HG03097 (cell line): ENCODE data around the gene KLC3.
"Not testable (repeated sequence)": the region's sequence is repeated elsewhere in the genome, so short reads cannot be mapped to it uniquely, and the experiment has no call there.

Experiments used
- ATAC-seq: cut with Tn5 transposase; IDR thresholded peaks from one replicate; pipeline ENCODE4 v1.9.1; 2021; ENCODE audit not compliant: unreplicated experiment, low FRiP score

KLC3 gene

DNA sequence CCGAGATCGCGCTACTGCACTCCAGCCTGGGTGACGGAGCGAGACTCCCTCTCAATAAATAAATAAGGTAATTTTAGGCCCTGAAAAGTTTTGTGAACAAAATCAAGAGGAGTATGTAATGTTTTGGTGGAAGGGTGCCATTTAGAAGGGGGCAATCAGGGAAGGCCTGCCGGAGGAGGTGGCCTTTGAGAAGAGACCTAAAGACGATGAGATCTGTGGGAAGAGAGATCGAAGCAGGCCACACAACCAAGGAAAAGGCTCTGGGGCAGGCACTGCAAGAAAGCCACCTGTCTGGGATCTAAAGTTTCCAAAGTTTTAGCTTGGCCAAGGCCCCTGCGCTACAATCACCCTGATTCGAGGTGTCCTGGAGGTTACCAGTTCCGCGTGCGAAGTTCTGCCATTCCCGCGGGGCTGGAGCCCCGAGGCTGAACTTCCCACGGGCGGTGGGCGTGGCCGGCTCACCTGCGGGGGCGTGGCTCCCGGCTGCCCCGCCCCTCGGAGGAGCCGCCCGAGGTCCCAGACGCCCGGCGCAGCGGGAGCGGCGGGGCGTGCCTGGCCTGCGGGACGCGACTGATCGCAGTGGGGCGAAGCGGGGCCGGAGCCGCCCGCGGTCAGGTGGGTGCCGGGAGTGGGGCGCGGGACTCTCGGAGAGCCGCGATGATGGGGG is at the start of gene KLC3:
KLC3 (plus strand) TSS at position 519 of the 667 bp plus-strand sequence. CDS start 4,792 bp downstream, outside the sequence.
- no peak for ATAC-seq

DNA sequence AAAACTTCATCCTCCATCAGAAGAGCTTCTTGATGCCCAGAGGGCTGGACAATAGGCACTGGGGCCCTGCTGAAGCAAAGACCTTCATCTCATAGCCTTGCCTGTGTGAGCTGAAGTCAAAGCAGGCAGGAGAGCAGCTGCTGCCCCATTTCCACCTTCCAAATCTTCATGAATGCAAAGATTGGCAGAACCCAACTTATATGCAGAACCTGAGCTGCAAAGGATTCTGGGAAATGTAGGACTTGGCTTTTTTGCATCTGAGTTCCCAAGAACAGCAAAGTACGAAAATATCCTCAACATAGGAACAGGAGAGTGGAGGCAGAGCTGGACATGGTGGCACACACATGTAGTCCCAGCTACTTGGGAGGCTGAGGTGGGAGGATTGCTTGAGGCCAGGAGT is 48.7 kb upstream of the KLC3 start:
- no peak for ATAC-seq

- no peak for ATAC-seq
Observed at GRCh38 chr19:45293682-45294081, 46.9 kb upstream of the KLC3 start.

DNA sequence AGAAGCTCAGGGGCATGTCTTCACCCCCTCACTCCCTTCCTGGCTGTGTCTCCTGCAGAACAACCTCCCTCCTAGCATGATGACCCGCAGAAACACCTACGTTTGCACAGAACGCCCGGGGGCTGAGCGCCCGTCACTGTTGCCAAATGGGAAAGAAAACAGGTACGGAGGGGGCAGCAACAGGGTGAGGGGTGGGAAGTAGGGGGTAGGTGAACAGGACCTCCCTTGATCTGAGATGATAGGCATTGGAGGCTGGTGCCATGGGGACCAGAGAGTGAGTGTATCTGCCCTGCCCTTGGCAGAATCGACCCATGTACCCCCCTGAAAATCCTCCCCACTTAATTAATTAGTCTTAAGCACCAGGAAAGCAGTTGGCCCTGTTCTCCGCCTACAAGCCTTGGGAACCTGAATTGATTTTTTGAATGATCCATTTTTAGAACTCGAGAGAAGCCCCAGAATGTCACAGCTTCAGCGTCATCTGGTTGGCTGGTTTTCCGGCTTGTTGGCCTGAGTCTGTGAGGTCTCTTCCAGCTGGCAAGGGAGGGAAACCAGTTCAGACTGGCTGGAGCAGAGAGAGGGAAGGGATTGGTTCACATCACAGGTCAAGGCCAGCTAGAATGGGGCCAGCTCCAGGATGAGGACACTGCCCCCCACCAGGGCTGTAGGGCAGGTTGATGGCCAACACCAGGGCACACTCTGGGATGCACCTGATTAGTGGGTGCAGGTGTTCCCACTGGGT is 46.1 kb upstream of the KLC3 start:
- no peak for ATAC-seq

GRCh38 chr19:45295873-45296272 is 44.7 kb upstream of the KLC3 start:
- ATAC-seq, result no peak

- ATAC-seq, result no peak
Observed at GRCh38 chr19:45296355-45296754, 44.2 kb upstream of the KLC3 start.

- no peak for ATAC-seq
Observed at GRCh38 chr19:45297674-45298073, 42.9 kb upstream of the KLC3 start.

GRCh38 chr19:45298264-45298663 is 42.3 kb upstream of the KLC3 start:
- ATAC-seq, result no peak

GRCh38 chr19:45299719-45300118 is 40.8 kb upstream of the KLC3 start:
- no peak for ATAC-seq

- no peak for ATAC-seq
Observed at GRCh38 chr19:45302416-45302815, 38.1 kb upstream of the KLC3 start.

GRCh38 chr19:45303269-45304060 is 37.1 kb upstream of the KLC3 start:
- ATAC-seq, result no peak

DNA sequence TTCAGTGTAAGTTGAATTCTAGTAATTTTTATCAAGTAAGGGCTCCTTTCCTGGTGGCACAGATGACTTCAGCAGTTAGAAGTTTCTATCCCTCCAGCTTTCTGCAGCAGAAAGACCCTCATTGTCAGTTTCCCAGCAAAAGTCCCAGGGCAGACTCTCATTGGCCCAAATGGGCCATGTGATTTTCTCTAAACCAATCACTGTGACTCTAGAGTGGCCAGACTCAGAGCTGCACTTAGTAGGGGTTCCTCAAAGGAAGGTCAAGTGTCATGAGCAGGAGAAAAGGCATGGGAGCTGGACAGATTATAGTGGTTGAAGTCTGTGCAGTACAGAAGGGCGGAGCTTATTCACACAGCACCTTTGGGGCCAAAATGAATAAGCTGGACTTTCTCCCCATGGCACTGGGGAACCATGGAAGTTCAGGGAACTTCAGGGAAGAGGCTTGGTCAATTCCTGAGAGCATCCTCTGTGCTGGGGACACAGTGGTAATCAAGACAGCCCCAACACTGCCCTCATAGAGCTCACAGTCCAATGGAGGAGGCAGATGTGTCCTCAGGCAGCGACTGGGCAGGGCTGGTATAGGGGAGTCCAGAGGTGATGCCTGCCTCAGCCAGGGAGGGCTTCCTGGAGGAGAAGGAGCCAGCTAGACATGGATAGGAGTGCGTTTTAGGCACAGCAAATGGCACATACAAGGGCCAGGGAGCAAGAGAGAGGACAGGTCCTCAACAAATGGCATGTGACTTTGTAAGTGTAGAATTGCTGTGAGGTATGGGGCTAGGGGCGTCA is 36.2 kb upstream of the KLC3 start:
- ATAC-seq, result no peak

DNA sequence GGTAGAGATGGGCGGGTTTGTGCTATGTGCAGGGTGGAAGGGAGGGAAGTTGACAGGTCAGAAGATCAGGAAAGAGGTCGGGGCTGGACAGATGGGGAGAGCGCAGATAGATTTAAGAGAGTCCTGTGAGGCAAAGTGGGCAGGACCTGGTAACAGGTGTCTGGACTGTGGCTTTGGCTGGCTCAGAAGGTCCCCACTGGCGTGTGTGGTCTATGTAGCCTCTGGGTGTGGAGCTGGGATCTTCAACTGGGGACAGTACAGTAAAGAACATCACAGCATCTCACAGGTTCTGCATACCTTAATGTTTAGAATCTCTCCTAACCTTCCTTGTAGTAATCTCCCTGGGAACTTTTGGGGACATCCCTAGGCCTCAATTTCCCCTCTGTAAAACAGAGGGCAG is 35.5 kb upstream of the KLC3 start:
- ATAC-seq, result no peak

DNA sequence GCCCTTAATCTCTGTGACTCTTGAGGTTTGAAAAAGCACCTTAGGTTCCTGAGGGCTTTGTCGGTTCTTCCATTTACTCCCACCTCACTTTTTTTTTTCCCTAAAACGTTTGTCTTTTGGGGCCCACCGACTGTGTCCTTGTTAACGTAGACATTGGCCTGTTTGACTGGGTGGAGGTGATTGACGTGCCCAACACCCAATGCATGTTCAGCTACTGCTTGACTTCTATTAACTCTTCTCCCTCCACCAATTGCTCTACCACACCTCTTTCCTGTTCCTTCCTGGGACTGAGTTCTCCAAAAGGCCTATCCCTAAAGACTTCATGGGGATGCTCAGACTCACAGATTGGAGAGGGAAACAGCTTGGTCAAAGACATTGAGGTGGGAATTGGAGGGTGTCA is 35.1 kb upstream of the KLC3 start:
- no peak for ATAC-seq

DNA sequence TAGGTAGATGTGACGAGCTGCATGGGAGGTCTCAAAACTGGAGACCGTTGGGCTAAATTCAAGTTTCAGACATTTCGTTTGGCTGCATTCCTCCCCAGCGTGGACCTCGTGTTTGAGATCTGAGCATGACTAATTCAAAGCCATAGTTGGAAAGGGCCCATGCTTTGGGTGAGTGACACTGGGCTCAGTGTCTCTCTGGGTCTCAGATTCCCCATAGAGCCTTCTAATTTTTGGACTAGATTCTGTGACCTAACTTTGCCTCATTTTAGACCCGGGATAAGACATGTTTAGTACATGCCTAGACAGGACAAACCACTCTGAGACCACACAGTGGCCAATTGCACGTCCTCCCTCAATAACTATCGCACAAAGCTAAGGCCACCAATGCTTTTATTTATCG is 34.5 kb upstream of the KLC3 start:
- no peak for ATAC-seq

GRCh38 chr19:45306518-45307027 is 34.0 kb upstream of the KLC3 start:
- ATAC-seq, result no peak

- ATAC-seq, result no peak
Observed at GRCh38 chr19:45307361-45307760, 33.2 kb upstream of the KLC3 start.

DNA sequence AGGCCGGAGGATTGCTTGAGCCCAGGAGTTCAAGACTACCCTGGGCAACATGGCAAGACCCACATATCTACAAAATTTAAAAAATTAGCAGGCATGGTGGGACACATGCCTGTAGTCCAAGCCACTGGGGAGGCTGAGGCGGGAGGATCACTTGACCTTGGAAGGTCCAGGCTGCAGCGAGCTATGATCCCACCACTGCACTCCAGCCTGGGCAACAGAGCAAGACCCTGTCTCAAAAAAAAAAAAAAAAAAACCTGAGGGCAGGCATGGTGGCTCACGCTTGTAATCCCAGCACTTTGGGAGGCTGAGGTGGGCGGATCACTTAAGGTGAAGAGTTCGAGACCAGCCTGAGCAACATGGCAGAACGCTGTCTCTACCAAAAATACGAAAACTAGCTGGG is 31.2 kb upstream of the KLC3 start:
- ATAC-seq, result not testable (repeated sequence)

DNA sequence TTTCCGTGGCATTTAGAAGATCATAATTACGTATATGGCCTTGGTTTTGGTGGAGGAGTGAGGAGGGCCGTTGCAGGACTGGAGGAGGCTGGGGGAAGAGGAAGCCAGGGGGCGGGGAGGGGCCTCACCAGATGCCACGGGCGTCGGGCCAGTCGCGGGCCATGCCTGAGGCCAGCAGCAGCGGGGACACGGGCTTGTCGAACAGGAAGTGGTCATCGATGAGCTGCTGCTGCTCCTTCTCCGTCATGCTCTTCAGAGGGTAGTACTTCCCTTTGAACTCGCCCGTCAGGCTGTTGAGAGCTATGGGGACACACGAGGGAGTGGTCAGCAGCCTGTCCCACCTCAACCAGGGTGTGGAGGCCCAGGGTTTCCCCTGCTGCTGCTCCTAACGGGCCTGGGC is 28.9 kb upstream of the KLC3 start:
- ATAC-seq, result no peak

DNA sequence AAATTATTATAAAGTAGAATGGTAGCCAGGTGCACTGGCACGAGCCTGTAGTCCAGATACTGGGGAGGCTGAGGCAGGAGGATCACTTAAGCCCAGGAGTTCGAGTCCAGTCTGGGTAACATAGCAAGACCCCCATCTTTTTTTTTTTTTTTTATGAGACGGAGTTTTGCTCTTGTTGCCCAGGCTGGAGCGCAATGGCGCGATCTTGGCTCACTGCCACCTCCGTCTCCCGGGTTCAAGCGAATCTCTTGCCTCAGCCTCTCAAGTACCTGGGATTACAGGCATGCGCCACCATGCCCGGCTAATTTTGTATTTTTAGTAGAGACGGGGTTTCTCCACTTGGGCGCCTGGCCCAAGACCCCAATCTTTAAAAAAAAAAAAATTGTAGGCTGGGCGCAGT is 28.3 kb upstream of the KLC3 start:
- not testable (repeated sequence) for ATAC-seq
